Mesangial cell (primary cell): ENCODE measurements around the gene KRTAP4-6. TPM values are rescaled to one million over a fixed set of nuclear protein-coding genes. Genes with fewer than 3 reads are reported as not detected.

Source experiments
- total RNA-seq: library from RNA; depleted of rRNA; stranded (reverse); fragments of >200 nt; gene quantifications from 2 replicates; pipeline ENCODE4 v1.2.3, GENCODE V29; 2015

Gene KRTAP4-6
- total RNA-seq: not detected in 2 replicates

DNA sequence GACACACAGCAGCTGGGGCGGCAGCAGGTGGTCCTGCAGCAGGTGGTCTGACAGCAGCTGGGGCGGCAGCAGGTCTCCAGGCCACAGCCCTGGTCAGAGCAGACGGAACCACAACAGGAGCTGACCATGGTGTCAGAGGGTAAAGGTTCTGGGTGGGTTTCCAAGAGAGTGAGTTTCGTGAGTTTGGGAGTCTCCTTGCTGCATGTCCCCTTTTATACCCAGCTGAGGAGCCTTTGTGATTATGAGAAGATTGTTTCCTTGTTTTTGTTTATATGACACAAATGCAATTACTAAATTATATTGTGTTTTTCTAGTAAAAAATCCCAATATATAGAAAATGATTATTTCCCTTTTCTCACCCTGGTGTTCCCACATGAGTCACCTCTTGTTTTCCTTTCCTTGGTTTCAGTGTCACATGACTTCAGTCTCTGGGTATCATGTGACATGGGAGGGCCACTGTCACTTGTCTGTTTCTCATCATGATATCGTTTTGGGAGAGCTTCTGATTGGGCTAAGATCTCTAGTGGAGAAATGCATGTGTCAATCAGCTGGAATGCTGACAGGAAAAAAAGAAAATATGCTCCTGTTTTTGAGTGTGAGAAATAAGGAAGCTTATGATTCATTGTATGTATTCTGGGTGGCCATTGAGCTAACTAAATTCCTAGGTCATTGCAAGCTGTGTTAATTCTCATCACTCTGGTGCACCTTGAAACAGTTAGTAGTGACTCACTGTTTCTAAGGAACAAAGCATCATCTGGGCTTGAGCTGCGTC, at the start of gene KRTAP4-6:
Gene KRTAP4-6, minus strand, starts transcription at position 185 of the 772 bp plus-strand sequence. Its CDS starts 57 bp downstream, at position 128.

DNA sequence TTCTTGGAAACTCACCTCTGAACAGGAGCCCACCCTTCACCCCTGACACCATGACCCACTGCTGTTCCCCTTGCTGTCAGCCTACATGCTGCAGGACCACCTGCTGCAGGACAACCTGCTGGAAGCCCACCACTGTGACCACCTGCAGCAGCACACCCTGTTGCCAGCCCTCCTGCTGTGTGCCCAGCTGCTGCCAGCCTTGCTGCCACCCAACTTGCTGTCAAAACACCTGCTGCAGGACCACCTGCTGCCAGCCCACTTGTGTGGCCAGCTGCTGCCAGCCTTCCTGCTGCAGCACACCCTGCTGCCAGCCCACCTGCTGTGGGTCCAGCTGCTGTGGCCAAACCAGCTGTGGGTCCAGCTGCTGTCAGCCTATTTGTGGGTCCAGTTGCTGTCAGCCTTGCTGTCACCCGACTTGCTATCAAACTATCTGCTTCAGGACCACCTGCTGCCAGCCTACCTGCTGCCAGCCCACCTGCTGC, 49.5 kb upstream of the KRTAP4-6 start, which contains the start of gene KRTAP9-1:
Gene KRTAP9-1, plus strand, starts transcription at position 51 of the 482 bp plus-strand sequence. Its CDS starts 0 bp downstream, at position 51.

DNA sequence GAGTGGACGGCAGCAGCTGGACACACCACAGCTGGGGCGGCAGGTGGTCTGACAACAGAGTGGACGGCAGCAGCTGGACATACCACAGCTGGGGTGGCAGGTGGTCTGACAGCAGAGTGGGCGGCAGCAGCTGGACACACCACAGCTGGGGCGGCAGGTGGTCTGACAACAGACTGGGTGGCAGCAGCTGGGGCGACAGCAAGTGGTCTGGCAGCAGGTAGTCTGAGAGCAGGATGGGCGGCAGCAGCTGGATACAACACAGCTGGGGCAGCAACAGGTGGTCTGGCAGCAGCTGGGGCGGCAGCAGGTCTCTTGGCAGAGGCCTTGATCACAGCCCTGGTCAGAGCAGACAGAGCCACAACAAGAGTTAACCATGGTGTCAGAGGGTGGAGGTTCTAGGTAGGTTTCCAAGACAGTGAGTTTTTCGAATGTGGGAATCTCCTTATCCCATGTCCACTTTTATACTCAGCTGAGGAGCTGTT, 44.2 kb upstream of the KRTAP4-6 start, which contains the start of gene KRTAP4-1:
Gene KRTAP4-1, minus strand, starts transcription at position 432 of the 482 bp plus-strand sequence. Its CDS starts 57 bp downstream, at position 375.

DNA sequence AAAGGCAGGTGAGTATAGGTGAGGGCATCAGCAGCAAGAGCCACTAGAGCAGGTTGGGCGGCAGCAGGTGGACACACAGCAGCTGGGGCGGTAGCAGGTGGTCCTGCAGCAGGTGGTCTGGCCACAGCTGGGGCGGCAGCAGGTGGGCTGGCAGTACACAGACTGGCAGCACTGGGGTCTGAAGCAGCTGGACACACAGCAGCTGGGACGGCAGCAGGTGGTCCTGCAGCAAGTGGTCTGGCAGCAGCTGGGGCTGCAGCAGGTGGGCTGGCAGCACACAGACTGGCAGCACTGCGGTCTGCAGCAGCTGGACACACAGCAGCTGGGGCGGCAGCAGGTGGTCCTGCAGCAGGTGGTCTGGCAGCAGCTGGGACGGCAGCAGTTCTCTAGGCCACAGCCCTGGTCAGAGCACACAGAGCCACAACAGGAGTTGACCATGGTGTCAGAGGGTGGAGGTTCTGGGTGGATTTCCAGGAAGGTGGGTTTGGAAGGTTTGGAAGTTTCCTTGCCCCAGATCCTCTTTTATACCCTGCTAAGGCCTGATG, 37.5 kb upstream of the KRTAP4-6 start, which contains the start of gene KRTAP4-2:
Gene KRTAP4-2, minus strand, starts transcription at position 495 of the 545 bp plus-strand sequence. Its CDS starts 57 bp downstream, at position 438.

DNA sequence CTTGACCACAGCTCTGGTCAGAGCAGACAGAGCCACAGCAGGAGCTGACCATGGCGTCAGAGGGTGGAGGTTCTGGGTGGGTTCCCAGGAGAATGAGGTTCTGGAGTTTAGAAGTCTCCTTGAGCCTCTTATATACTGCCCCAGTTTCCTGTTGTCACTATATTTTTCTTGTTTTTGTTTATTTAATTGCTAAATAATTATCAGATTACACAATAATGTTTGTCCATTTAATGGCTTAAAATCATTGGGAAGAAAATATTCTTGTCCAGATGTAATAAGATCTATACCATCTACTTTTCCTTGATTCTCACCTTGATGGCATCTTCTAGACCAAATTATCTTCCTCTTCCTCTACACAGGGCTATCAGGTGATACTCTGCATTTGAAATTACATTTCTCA, 27.8 kb upstream of the KRTAP4-6 start, which contains the start of gene KRTAP4-3:
Gene KRTAP4-3, minus strand, starts transcription at position 101 of the 400 bp plus-strand sequence. Its CDS starts 49 bp downstream, at position 52.

DNA sequence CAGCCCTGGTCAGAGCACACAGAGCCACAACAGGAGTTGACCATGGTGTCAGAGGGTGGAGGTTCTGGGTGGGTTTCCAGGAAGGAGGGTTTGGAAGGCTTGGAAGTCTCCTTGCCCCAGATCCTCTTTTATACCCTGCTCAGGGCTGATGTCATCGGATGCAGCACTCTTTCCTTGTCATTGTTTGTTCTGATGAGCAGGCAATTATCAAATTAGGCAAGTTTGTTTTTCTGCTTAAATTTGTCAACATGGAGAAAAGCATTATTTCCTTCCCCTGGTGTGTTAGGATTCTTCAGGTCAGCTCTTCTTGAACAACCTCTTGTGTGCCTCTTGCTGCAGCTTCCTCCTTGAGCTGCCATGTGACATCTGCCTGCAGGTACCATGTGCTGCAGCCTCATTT, 20.3 kb upstream of the KRTAP4-6 start, which contains the start of gene KRTAP4-4:
Gene KRTAP4-4, minus strand, starts transcription at position 101 of the 400 bp plus-strand sequence. Its CDS starts 57 bp downstream, at position 44.

DNA sequence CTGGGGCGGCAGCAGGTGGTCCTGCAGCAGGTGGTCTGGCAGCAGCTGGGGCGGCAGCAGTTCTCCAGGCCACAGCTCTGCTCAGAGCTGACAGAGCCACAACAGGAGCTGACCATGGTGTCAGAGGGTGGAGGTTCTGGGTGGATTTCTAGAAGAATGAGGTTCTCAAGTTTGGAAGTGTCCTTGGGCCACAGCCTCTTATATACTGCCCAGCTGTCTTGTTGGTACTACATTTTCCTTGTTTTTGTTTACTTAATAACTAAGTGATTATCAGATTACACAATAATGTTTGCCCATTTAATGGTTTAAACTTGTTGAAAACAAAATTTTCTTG, 9.3 kb upstream of the KRTAP4-6 start, which contains the start of gene KRTAP4-5:
Gene KRTAP4-5, minus strand, starts transcription at position 174 of the 334 bp plus-strand sequence. Its CDS starts 58 bp downstream, at position 116.

DNA sequence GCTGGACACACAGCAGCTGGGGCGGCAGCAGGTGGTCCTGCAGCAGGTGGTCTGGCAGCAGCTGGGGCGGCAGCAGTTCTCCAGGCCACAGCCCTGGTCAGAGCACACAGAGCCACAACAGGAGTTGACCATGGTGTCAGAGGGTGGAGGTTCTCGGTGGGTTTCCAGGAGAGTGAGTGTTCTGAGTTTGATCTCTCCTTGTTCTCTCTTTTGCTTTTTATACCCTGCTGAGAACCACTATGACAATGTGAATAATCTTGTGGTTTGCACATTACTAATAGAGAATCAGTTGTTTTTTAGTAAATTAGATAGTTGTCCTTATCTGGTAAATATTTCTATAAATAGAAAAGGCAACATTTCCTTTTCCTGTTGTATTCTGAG, 16.4 kb downstream of the KRTAP4-6 start, which contains the start of gene KRTAP4-12:
Gene KRTAP4-12, minus strand, starts transcription at position 192 of the 381 bp plus-strand sequence. Its CDS starts 60 bp downstream, at position 132.

DNA sequence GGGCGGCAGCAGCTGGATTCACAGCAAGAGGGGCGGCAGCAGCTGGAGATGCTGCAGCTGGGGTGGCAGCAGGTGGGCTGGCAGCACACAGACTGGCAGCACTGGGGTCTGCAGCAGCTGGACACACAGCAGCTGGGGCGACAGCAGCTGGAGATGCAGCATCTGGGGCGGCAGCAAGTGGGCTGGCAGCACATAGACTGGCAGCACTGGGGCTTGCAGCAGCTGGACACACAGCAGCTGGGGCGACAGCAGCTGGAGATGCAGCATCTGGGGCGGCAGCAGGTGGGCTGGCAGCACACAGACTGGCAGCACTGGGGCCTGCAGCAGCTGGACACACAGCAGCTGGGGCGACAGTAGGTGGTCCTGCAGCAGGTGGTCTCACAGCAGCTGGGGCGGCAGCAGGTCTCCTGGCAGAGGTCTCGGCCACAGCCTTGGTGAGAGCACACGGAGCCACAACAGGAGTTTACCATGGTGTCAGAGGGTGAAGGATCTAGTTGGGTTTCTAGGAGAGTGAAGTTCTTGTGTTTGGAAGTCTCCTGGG, 22.4 kb downstream of the KRTAP4-6 start, which contains the start of gene KRTAP4-11:
Gene KRTAP4-11, minus strand, starts transcription at position 528 of the 541 bp plus-strand sequence. Its CDS starts 58 bp downstream, at position 470.

DNA sequence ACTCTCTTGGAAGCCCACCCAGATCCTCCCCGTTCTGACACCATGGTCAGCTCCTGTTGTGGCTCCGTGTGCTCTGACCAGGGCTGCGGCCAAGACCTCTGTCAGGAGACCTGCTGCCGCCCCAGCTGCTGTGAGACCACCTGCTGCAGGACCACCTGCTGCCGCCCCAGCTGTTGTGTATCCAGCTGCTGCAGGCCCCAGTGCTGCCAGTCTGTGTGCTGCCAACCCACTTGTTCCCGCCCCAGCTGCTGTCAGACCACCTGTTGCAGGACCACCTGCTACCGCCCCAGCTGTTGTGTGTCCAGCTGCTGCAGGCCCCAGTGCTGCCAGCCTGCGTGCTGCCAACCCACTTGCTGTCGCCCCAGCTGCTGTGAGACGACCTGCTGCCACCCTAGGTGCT, 35.0 kb downstream of the KRTAP4-6 start, which contains the start of gene KRTAP4-9:
Gene KRTAP4-9, plus strand, starts transcription at position 43 of the 400 bp plus-strand sequence. Its CDS starts 0 bp downstream, at position 43.

DNA sequence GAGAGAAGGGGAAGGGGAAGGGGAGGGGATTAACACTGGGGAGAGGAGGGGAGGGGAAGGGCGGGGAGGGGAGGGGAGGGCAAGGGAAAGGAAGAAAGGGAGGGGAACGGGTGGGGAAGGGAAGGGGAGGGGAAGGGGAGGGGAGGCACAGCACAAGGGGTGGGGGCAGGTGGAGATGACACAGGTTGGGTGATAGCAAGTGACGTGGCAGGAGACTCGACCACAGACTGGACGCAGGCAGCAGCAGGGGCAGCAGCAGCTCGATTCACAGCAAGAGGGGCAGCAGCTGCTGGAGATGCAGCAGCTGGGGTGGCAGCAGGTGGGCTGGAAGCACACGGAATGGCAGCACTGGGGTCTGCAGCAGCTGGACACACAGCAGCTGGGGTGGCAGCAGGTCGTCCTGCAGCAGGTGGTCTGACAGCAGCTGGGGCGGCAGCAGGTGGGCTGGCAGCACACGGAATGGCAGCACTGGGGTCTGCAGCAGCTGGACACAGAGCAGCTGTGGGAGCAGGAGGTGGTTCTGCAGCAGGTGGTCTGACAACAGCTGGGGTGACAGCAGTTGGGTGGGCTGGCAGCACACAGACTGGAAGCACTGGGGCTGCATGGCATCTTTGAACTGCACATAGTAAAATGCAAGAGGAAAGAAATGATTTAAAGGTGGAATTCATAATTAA, 38.6 kb downstream of the KRTAP4-6 start, which contains the start of gene KRTAP4-16:
Gene KRTAP4-16, minus strand, starts transcription at position 624 of the 674 bp plus-strand sequence. Its CDS starts 0 bp downstream, at position 624.

DNA sequence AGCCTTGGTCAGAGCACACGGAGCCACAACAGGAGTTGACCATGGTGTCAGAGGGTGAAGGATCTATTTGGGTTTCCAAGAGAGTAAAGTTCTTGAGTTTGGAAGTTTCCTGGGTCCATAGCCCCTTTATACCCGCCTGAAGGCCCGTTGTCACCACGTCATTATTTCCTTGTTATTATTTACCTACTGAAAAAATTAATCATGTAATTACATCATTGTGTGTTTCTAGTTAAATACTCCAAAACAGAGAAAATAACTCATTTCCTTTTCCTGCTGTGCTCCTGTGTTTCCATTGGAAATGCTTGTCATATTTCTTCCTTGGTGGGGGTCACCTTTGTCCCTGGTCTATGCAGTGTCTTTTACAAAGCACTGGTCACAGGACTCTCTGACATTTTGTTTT, 42.3 kb downstream of the KRTAP4-6 start, which contains the start of gene KRTAP4-8:
Gene KRTAP4-8, minus strand, starts transcription at position 101 of the 400 bp plus-strand sequence. Its CDS starts 58 bp downstream, at position 43.

Other genes with a start within 250 kb of the KRTAP4-6 start
- 0.76 TPM in 1 of 2 replicates, not detected in the other for gene KRT23, start 202.9 kb downstream of the KRTAP4-6 start, total RNA-seq
- not detected in 2 replicates for gene KRT39, start 173.6 kb downstream of the KRTAP4-6 start, total RNA-seq
- gene KRT40, start 156.2 kb downstream of the KRTAP4-6 start, total RNA-seq: not detected in 2 replicates
- not detected in 2 replicates for gene KRTAP3-3, start 146.4 kb downstream of the KRTAP4-6 start, total RNA-seq
- gene KRTAP3-2, start 140.6 kb downstream of the KRTAP4-6 start, total RNA-seq: not detected in 2 replicates
- gene KRTAP3-1, start 131.4 kb downstream of the KRTAP4-6 start, total RNA-seq: not detected in 2 replicates
- gene KRTAP1-5, start 113.3 kb downstream of the KRTAP4-6 start, total RNA-seq: not detected in 2 replicates
- gene KRTAP1-4, start 110.3 kb downstream of the KRTAP4-6 start, total RNA-seq: not detected in 2 replicates
- not detected in 2 replicates for gene KRTAP1-3, start 105.7 kb downstream of the KRTAP4-6 start, total RNA-seq
- gene KRTAP1-1, start 99.1 kb downstream of the KRTAP4-6 start, total RNA-seq: not detected in 2 replicates
- gene KRTAP2-1, start 93.2 kb downstream of the KRTAP4-6 start, total RNA-seq: not detected in 2 replicates
- not detected in 2 replicates for gene KRTAP2-2, start 85.3 kb downstream of the KRTAP4-6 start, total RNA-seq
- gene KRTAP2-3, start 80.4 kb downstream of the KRTAP4-6 start, total RNA-seq: 0.13 and 2.6 TPM in 2 replicates
- not detected in 2 replicates for gene KRTAP2-4, start 74.7 kb downstream of the KRTAP4-6 start, total RNA-seq
- gene KRTAP4-7, start 56.4 kb downstream of the KRTAP4-6 start, total RNA-seq: not detected in 2 replicates
- gene KRTAP4-8, start 42.4 kb downstream of the KRTAP4-6 start, total RNA-seq: not detected in 2 replicates
- not detected in 2 replicates for gene KRTAP4-16, start 38.3 kb downstream of the KRTAP4-6 start, total RNA-seq
- gene KRTAP4-9, start 35.2 kb downstream of the KRTAP4-6 start, total RNA-seq: not detected in 2 replicates
- not detected in 2 replicates for gene KRTAP4-11, start 22.2 kb downstream of the KRTAP4-6 start, total RNA-seq
- gene KRTAP4-12, start 16.4 kb downstream of the KRTAP4-6 start, total RNA-seq: not detected in 2 replicates
- not detected in 2 replicates for gene KRTAP4-5, start 9.3 kb upstream of the KRTAP4-6 start, total RNA-seq
- not detected in 2 replicates for gene KRTAP4-4, start 20.2 kb upstream of the KRTAP4-6 start, total RNA-seq
- not detected in 2 replicates for gene KRTAP4-3, start 27.7 kb upstream of the KRTAP4-6 start, total RNA-seq
- not detected in 2 replicates for gene KRTAP4-2, start 37.7 kb upstream of the KRTAP4-6 start, total RNA-seq
- not detected in 2 replicates for gene KRTAP4-1, start 44.4 kb upstream of the KRTAP4-6 start, total RNA-seq
- gene KRTAP9-1, start 49.3 kb upstream of the KRTAP4-6 start, total RNA-seq: not detected in 2 replicates
- gene KRTAP9-2, start 86.1 kb upstream of the KRTAP4-6 start, total RNA-seq: not detected in 2 replicates
- not detected in 2 replicates for gene KRTAP9-3, start 91.9 kb upstream of the KRTAP4-6 start, total RNA-seq
- gene KRTAP9-8, start 97.5 kb upstream of the KRTAP4-6 start, total RNA-seq: not detected in 2 replicates
- gene KRTAP9-4, start 109.1 kb upstream of the KRTAP4-6 start, total RNA-seq: not detected in 2 replicates
- not detected in 2 replicates for gene KRTAP9-9, start 114.8 kb upstream of the KRTAP4-6 start, total RNA-seq
- gene KRTAP9-6, start 124.8 kb upstream of the KRTAP4-6 start, total RNA-seq: not detected in 2 replicates
- gene KRTAP9-7, start 135.2 kb upstream of the KRTAP4-6 start, total RNA-seq: not detected in 2 replicates
- gene KRTAP29-1, start 162.3 kb upstream of the KRTAP4-6 start, total RNA-seq: not detected in 2 replicates
- not detected in 2 replicates for gene KRTAP16-1, start 168.8 kb upstream of the KRTAP4-6 start, total RNA-seq
- 0.33 and 0.63 TPM in 2 replicates for gene KRTAP17-1, start 175.2 kb upstream of the KRTAP4-6 start, total RNA-seq
- not detected in 2 replicates for gene KRT33A, start 210.3 kb upstream of the KRTAP4-6 start, total RNA-seq
- gene KRT33B, start 229.3 kb upstream of the KRTAP4-6 start, total RNA-seq: not detected in 2 replicates
- gene KRT34, start 241.8 kb upstream of the KRTAP4-6 start, total RNA-seq: 0.13 and 2.9 TPM in 2 replicates